HG02885 (cell line): Measurements from ENCODE around the gene NBR1.
"Not testable (repeated sequence)": the region's sequence is repeated elsewhere in the genome, so short reads cannot be mapped to it uniquely, and the experiment has no call there.

ENCODE experiments used
- ATAC-seq: cut with Tn5 transposase; IDR thresholded peaks from one replicate; pipeline ENCODE4 v1.9.1; 2021; ENCODE audit warnings: mild to moderate bottlenecking; ENCODE audit not compliant: unreplicated experiment, poor library complexity

NBR1 gene

DNA sequence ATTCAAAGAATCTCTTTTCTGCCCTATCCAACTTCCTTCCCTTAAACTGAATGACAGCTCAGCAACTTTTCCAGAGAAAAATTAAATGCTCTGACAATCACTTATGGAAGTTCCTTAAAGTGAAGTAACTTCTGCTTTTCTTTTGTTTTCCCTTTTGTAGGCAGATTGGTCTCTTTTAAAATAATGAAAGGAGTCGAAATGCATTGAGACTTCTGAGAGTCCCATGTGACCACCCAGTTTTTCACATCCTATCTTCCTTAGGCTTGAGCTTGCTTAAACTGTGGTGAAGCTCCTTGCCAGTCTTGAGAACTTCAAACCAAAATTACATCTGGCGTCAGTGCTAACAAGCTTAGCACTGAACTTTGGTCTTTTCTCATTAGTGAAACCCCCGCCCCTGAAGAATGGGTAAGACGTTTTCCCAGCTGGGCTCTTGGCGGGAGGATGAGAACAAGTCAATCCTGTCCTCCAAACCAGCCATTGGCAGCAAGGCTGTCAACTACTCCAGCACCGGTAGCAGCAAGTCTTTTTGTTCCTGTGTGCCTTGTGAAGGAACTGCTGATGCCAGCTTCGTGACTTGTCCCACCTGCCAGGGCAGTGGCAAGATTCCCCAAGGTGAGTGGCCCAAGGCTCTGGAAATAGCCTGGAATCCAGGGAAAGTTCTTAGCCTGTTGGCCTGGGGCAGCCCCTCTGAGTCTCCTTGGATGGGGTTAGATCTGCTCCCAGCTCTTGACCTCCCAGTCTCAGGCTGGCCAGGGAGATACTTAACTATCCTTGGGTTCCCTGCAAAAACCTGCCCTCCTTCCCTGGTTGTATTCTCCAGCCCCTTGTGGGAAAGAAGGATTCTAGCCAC lies 41.9 kb downstream of the NBR1 start:
- no peak for ATAC-seq

DNA sequence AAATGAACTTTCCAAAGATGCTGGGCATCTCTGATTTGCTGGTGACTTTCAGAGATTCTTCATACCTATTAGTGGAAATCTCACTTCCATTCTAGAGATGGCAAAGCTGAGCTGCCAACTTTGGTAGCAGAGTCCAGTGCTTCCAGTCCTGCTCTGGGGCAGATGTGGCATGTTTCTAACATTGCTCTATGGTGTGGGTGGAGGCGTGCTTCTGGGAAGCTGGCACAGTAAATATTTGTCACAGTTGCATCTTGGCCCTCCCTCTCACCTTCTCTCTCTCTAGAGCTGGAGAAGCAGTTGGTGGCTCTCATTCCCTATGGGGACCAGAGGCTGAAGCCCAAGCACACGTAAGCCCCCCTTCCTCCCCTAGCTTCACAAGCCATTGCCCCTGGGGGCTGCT lies 42.5 kb downstream of the NBR1 start:
- ATAC-seq: no peak

- ATAC-seq: no peak
Measured at GRCh38 chr17:43215341-43215740, 44.3 kb downstream of the NBR1 start.

- ATAC-seq: no peak
Measured at GRCh38 chr17:43216369-43216761, 45.4 kb downstream of the NBR1 start.

GRCh38 chr17:43216762-43217613 lies 46.0 kb downstream of the NBR1 start:
- no peak for ATAC-seq

DNA sequence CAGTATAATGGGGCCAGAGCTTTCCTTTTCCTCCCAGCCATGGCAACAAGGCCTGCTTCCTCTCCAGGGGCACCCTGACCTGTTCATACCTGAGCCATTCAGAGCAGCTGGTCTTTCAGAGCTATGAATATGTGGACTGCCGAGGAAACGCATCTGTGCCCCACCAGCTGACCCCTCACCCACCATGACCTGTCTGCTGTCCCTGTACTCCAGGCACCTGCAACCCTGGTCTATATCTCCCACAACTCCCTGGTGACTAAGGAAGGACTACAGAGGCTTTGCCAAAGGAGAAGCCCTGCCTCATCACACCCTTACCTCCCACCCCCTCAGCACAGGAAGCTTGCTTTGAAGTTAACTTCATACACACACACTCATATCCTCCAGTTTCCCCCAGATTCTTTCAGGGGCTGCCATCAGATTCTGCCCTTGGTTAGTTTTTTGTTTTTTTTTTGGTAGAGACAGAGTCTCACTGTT lies 46.6 kb downstream of the NBR1 start:
- ATAC-seq: no peak

DNA sequence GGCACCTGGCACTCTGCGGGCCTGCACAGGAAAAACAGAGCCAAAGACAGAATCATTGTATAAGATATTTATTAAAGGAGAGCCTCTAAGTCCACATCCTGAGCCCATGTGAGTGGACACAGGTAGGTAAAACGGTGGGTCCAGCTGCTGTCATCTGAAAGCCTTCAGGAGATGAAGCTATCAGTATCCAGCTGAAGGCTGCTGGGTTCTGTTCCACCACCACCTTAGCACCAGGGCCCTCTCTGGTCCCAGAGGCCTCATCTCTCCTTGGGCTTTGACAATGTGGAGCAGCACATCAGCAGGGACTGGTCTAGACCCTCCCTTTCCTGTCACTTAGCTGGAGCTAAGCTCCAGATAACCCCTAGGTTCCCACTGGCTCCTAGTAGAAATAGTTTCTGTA lies 48.0 kb downstream of the NBR1 start:
- ATAC-seq: no peak

DNA sequence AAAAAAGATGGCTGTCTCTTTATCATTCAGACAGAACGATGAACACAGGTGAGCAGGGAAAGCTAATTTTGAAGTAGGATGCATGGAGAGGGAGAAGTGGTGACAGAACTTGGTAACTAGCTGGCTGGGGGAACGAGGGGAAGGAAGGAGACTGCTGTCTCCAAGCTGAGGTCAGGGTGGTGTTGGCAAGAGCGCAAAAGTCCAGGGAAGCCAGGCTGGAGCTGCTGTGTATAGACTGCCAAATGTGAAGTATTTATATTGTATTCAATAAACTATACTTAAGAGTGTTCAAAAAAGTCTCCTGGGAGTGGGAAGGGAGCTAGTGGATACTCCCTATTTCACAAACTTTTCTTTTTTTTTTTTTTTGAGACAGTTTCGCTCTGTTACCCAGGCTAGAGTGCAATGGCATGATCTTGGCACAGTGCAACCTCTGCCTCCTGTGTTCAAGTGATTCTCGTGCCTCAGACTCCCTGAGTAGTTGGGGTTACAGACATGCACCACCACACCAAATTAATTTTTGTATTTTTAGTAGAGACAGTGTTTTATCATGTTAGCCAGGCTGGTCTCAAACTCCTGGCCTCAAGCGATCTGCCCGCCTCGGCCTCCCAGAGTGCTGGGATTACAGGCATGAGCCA lies 48.8 kb downstream of the NBR1 start:
- no peak for ATAC-seq

- ATAC-seq: no peak
Measured at GRCh38 chr17:43220511-43221125, 49.6 kb downstream of the NBR1 start.

DNA sequence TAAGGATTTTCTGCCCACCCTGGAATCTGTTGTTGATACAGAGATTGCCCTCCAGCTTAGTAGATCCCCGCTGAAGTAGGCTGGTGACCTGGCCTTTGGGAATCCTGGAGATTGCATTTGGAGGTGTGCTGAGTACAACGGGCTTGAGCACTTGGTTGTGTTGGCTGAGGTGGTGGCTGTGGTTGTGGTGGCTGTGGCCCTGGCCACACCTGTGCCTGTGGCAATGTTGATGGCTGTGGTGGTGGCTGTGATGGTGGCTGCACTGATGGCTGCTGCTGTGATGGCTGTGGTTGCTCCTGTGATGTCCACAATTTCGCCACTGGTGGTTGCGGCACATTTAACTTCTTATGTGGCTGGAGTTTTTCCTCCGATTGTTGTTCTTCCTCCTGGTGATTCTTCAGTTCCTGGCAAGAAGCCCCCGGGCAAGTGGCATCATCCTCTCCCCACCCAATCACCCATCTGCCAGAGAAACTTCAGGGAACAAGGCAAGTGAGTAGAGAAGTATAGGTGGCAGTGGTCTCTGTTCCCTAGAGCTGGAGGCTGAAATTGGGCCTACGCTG lies 53.2 kb downstream of the NBR1 start:
- no peak for ATAC-seq

GRCh38 chr17:43226393-43226792 lies 55.4 kb downstream of the NBR1 start:
- no peak for ATAC-seq

- ATAC-seq: not testable (repeated sequence)
Measured at GRCh38 chr17:43228020-43228782, 57.2 kb downstream of the NBR1 start, which contains the start of gene CCDC200. TSS of gene CCDC200 (minus strand) at chr17:43228623. CDS start at chr17:43228554, 69 bp downstream.

GRCh38 chr17:43231205-43232020 lies 60.4 kb downstream of the NBR1 start:
- not testable (repeated sequence) for ATAC-seq

DNA sequence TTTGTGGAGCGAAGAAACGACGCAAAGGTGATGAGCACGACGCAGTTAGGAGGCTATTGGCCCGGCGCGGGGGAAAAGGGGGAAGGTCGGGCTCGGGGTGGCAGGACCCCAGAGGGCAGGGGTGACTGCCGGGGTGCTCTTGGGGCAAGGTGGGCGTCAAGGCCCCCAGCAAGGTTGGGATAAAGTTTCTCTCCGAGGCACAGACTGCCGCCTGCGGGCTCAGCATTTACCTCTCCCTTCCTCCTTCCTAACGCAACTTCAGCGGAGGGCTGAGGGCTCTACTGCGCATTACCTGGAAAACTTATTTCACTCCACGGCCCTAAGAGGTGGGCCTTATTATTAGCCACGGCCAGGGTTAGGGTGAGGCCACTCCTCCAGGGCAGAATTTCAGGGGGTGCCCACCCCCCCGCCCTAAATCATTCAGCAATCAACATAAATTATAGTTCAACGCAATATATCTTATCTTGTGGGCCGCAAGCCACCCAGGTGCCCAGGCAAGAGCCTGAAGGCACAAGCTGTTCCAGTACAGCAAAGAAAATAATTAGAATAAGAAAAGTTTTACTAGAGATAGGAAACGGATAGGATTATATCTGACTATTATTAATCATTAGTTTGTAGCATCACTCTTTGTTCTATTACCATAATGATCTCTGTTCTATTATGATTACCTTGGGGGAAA lies 61.1 kb downstream of the NBR1 start:
- ATAC-seq: not testable (repeated sequence)

GRCh38 chr17:43233263-43233662 lies 62.2 kb downstream of the NBR1 start:
- ATAC-seq: not testable (repeated sequence)

- not testable (repeated sequence) for ATAC-seq
Measured at GRCh38 chr17:43233877-43234276, 62.9 kb downstream of the NBR1 start, which contains the start of gene RNU2-1. TSS of gene RNU2-1 (minus strand) at chr17:43233977.

GRCh38 chr17:43239597-43239996 lies 68.6 kb downstream of the NBR1 start:
- not testable (repeated sequence) for ATAC-seq
